NCI-H510A treated with DMSO at 0.1 percent for 48 hours (cell line): ENCODE measurements around the gene SLC37A1.

ENCODE experiments used
- DNase-seq: peaks from one replicate; lab custom pipeline; 2025; lab: John Stamatoyannopoulos, UW

SLC37A1 gene

DNA sequence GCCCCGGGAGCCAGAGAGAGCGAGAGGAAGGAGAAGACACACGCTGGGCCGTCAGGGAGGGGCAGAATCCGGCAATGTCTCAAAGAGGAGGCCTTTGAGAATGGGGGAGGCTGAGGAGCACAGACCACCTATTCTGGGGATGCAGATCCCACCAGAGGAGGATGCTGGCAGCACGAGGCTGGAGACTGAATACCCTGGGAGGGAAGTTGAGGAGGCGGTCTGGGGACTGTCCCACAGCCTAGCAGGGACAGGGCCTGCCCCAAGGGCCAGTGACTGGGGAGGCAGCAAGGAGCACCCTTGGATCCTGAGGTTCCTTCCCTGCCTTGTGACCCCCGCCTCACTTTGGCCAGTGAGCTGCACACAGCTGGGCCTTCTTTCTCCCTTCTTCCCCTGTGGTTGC lies 49.2 kb downstream of the SLC37A1 start:
- DNase-seq, result no peak

DNA sequence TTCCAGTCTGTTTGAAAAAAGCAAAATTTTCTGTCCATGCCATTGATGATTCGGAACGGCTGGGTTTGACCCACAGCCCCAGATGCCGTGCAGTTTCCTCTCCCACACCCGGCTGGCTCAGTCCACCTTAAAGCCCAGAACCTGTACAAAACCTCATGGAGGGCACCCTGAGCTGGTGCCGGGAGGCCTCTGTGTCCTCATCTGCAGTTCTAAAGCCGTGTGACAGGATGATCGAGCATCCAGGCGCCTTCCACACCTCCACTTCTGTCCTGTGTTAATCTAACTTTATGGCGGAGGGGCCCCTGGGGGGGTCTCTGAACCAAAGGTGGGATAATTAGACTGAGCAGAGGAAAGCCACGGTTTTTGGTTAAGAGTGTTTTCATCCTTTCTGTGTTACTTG lies 49.6 kb downstream of the SLC37A1 start:
- DNase-seq, result no peak

DNA sequence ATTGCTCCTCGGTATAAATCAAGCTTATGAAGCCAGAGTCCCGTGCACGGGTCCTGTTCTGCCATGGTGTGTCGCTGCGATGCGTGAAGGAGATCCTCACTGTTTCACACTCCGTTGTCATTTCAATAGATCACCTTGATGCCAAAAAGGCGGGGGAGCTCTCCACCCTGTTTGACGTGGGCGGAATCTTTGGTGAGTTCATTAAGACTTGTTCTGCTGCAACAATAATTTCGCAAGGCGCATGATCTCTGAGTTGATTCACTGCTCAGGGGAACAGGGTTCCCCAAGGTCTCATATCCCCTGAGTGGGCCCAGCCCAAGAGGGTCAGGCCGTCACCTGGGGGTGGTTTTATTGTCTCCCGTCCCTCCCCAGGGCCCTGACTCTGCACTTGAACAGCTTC lies 50.0 kb downstream of the SLC37A1 start:
- no peak for DNase-seq

DNA sequence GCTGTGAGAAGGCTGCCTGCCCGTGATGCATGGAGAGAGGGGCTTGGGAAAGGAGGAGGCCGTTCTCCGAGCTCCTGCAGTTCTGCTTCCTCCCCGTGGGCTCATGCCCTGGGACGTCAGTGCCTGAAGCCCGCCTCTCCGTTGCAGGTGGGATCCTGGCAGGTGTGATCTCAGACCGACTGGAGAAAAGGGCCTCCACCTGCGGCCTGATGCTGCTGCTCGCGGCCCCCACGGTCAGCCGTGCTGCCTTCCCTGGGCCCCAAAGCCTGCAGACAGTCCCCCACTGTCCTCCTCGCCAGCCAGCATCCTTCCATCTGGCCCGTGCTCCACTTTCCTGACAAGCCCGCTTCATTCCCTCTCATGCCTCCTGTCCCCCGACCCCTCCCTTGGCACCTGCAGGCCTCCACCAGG lies 50.9 kb downstream of the SLC37A1 start:
- no peak for DNase-seq

DNA sequence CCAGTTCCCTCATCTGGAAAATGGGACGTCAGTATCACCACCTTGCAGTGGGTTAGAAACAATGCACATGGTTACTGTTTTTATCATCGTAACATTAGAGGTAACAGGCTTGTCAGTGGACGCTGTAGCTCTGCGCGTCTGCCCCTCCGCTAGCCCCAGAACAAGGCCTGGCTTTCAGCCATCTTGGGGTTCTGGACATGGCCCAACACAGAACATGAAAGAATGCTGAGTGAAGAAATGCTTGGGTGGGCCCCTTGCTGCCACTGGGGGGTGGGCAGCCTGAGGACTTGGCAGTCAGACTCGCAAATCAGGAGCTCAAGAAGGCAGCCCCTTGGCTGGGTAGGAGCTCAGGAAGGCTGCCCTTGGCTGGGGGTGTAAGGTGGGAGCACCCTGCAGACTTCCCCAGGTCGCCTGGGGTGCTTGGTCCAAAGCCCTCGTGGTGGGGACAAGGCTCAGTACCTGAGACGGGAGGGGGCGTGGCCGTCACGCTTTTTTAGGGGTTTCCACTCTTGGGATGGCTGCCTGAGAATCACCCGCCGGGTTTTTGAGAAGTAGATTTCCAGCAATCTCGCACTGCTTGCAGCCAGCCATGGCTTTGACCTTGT lies 51.7 kb downstream of the SLC37A1 start:
- no peak for DNase-seq

DNA sequence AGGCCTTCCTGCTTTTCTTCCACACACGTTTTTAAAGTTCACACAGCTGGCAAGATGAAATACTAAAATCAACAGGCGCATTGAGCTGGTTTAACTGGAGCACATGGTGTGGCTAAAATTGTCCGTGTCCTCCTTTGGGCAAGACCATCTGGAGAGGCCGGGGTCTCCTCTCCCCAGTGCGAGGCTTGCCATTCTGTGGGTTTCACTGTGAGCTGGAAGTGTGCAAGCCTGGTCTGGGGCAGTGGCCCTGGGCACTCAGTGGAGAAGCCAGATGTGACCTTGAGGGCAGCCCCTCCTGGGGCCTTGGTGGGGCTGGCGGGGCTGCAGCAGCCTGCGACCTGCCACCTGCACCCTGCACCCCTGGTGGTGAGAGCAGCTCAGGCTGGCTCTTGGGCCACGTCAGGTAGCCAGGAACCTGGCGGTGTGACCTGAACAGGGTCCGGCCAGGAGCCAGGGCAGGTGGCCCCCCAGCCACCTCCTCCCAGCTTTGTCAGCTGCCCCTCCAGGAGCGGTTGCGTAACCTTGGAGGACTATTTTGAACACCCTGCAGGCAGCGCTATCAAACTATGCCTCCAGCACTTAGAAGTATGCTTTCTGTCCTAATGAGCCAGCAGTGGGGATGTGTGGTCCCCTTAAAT lies 52.4 kb downstream of the SLC37A1 start:
- no peak for DNase-seq

DNA sequence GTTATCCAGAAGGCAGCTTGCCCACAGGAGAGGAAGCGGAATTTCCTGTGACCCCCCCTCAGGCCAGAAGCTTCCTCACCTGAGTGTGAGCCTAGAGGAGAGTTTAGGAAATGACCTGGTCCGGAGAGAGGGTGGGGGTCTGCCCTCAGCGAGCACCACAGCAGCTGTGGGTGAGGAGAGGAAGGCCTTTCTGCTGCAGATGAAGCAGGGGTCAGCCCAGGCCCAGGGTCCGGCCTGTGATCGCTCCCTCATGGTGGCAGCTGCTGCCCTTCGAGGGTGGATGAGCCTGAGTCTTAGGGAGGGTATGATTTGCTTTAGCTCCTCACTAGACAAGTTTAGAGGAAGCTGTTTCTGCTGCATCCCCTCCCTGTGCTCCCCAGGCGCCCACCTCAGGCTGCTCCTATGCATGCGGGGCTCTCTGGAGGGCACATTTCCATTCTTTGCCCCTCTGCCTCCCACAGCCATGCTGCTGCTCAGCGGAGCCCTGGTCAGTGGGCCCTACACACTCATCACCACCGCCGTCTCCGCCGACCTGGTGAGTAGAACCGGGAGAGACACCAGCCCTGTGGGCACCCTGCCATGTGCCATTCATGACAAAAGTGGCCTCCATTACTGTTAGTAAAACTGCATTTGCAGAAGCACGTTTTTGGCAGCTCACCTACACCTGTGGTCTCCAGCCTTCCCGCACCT lies 53.0 kb downstream of the SLC37A1 start:
- DNase-seq, result no peak

DNA sequence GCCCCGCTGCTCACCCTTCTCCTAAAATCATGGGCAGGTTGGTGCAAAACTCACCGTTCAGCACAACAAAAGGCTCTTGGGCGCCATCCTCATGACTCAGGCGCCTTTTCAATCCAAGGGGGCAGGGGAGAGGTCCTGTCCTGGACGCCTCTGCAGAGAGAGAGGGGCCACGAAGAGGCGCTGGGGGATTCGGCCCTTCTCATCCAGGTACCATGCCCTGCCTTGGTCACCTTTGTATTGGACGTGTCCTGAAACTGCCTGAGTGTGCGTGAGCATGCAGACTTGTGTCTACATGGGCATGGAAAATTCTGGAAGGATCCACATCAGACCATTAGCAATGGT lies 53.5 kb downstream of the SLC37A1 start:
- DNase-seq, result no peak

DNA sequence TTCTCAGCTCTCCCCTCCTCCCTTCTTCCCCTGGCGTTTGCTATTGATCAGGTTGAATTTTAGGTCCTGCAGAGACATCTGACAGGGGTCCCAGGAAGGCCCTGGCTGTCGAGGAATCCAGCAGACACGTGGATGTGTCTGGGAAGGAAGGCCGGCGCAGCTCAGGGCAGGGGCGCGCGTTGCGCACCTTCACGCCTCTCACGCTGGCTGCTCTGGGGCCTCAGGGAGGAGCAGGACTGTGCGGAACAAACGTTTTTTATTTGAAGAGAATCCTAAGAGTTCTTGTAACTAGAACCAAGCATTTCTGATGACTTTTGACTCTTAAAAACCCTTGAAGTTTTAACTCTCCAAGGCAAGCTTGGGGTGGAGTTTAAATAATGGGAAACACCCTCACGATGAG lies 54.2 kb downstream of the SLC37A1 start:
- no peak for DNase-seq

DNA sequence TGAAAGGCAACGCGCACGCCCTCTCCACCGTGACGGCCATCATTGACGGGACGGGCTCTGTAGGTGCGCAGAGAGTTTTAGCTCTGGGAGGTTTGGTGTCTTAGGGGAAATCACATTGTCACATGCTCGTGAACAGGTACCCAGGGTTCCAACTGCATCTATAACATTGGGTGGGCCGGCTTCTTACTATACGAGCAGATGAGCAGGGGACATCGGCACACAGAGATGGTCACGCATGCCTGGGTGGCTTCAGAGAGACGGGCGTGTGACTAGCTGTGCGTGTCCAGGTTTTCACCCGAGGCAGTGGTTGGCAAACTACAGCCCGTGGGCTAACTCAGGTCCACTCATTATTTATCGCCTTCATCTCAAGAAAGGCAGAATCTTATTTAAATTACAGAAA lies 54.7 kb downstream of the SLC37A1 start:
- no peak for DNase-seq

DNA sequence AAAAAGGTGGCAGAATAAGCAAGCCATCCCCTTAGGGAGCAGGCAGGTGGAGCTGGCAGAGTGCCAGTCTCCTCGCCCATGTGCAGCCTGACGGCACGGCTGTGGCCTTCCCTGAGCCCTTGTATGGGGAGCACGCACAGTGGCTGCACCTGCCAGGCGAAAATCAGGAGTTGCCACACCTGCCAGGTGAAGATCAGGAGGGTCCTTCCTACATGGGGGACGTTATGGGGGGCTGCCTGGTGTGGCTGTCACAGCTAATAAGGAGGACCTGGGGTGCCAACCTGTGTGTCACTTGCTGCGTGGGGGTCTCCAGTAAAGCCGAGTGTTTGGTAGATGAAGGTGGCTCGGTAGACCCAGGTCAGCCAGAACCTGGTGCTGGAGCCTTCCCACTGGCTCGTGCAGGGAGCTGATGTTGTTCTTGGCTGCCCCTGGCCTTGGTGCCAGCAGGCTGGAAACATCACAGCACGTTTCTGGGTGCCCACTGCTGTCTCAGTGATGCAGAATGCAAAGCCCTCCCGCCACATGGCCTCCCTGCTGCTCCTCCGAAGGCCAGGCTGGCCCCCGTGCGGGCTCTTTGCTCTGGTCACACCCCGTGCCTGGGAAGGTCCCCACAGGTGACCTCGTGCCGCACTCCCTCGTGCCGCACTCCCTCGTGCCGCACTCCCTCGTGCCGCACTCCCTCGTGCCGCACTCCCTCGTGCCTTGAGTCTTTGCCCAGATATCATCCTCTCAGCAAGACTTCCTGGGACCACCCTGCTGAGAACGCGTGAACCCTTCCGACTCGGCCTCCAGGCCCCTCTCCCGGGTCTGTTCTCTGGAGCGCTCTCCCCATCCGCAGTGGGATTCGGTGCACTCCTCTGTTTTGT lies 55.4 kb downstream of the SLC37A1 start:
- peak; percentile 56 for DNase-seq

DNA sequence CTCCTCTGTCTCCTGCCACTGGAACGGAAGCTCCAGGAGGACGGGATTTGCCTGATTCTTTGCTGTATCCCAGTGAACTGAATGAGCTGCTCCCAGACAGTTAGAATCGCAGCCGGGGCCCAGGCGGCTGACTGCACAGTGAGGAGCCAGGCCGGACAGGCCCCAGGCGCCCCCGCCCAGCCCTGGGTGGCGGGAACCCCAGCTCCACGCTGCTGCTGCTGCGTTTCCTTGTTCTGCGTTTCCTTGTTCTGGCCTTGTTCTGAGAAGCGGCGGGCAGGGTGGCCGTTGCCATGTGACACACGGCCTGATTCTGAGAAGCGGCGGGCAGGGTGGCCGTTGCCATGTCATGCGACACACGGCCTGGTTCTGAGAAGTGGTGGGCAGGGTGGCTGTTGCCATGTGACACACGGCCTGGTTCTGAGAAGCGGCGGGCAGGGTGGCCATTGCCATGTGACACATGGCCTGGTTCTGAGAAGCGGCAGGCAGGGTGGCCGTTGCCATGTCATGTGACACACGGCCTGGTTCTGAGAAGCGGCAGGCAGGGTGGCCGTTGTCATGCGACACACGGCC lies 56.2 kb downstream of the SLC37A1 start:
- no peak for DNase-seq

DNA sequence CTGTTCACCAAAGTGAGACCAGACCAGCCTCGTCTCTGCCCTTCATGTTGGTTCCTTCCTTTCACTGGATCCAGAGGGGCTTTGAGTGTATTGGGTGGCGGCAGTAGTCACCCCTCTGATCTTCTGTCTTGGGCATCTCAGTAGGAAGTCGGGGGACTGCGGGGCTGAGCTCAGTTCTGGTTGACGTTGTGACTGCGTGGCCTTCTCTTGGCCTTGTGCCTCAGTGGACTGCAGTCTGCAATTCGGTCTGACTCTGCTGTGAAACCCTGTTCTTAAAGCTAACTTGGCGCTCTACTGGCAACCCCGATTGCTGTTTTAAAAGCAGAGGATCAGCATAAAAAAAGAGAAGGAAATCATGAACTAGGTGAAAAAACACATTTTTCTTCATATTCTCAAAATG lies 56.7 kb downstream of the SLC37A1 start:
- DNase-seq, result no peak

DNA sequence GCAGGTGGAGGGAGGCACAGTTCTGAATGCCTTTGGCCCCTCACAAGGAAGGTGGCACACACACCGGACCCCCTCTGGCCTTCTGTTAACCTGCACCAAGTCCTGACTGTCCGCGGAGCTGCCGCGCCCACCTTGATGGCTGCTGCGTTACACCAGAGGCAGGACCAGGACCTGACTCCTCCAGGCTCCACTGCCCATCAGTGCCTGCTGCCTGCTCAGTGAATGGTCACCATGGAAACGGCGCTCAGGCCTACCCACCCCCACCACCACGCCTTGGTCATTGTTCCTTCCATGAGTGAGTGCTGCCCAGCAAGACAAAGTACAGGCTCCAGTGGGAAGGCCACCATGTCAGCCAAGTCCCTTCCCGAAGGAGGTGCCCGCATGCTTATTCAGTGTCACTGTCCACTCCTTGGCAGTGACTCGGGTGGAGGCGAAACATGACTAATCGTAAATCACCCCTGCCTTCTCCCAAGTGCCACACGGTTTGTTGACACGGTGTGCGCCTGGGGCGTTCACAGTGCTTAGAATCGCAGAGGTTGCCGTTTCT lies 57.3 kb downstream of the SLC37A1 start:
- peak; percentile 8 for DNase-seq

DNA sequence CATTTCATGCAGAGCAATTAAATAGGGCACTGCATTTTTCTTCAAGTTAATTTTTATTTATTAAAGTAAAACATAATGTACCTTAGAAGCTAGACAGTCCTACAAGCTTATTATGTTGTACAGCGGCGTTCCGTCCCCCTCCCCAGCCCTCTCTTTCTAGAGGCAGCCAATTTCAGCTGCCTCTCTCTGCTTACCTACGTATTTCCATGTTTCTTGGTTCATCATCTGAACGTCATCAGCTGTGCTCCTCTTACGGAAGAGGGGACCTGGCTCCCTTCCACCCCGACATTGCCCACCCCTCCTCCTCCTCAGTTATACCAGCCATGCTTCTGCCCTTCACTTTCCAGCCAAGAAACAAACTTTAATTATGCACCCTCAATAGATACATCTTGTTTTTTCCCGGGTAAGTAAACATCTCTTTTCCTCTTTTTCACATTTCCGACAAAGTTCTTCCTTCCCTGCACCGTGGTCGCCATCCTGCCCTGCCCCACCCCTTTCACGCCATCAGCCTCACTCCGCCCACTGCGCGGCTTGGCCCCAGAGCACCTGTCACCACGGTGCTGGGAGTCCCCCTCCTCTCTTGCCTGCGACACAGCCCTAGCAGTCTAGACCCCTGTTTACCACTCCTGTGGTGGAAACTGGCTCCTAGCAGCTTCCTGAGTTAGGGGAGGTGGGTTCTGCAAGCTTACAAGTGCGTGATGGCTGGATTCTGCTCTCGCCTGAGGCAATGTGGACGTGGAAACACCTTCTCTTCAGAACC lies 57.9 kb downstream of the SLC37A1 start:
- DNase-seq, result no peak

DNA sequence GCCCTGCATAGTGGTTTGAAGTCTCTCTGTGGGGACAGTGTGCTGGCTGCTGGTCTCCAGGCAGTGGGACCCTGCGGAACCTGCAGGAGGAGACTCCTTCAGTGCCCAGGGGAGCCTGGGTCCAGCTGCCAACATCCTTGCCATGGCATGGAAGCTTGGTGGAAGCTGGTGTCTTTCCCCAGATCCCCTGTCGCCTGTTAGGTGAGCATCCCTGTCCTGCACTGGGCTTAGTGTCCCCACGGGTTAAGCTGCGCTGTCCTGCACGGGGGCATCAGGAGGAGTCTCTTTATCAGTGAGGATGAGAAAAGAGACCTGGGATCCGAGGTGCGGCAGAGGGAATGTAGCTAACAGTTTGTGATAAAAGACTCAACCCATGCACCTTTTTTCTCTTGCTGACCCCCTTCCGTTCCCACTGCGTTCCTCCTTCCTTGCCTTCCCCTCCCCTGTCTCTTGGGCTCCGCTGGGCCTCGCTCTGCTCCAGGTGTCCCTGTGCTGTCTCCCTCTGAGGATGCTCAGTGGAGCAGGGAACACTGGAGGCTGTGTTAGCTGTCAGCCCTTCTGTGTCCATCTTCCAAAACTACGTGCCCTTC lies 59.3 kb downstream of the SLC37A1 start:
- DNase-seq, result no peak

DNA sequence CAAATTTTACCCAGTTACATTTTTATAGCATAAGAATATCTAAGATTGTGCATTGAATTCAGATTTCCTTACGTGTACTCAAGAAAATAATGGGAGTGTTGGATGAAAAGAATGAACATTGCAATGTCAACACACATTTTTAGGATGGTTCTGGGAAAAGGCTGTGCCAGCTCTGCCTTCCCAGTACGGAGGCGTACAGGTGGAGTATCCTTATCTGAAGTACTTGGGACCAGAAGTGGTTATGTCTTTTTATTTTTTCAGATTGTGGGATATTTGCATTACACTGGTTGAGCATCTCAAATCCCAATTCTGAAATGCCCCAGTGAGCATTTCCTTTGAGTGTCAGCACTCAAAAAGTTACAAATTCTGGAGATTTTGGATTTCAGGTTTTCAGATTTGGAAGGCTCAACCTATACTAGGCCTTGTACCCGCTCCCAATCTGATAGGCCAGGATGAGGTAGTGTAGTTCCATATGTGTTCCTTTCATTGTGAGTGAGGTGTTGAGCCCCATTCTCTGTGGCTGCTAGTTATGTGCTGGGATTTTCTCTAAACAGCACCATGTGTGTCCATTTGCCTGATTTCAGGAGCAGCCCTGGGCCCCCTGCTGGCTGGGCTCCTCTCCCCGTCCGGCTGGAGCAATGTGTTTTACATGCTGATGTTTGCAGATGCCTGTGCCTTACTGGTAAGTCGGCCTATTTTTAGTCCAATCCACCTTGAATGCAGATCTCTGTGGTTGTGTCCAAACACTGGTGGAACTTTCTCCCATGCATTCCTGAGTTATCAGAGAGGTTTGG lies 60.8 kb downstream of the SLC37A1 start:
- DNase-seq, result no peak

DNA sequence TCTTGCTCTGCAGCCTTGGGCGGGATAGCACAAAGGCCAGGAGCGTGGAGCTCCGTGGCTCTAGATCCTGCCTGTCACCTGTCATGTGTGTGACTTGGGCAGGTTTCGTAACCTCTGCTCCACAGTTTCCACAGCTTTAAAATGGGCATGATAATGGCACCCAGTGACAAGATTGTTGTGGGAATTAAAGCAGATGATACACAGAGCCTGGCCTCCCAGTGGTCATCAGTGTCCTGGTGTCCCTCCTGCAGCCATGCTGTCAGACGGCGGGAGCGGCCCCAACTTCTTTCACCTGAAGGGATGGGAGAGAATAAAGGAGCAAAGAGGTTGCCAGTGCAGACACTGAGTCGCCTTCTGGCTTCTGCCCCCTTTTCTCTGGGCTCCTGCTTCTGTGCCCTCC lies 61.5 kb downstream of the SLC37A1 start:
- no peak for DNase-seq

DNA sequence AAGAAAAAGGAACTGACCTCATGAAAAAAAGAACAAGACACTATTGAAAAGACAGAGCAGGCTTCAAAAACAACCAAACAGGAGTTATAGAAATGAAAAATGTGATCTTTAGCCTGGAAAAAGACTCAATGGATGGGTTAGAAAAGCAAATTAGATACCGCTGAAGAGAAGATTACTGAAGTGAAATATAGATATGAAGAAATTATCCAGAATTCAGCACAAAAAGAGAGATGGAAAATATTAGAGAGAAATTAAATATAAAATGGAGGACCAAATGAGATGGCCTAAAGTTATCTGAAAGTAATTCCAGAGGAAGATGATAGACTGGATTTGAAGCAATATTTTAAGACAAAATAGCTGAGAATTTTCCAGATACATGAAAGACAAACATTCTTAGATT lies 63.0 kb downstream of the SLC37A1 start:
- DNase-seq, result no peak

DNA sequence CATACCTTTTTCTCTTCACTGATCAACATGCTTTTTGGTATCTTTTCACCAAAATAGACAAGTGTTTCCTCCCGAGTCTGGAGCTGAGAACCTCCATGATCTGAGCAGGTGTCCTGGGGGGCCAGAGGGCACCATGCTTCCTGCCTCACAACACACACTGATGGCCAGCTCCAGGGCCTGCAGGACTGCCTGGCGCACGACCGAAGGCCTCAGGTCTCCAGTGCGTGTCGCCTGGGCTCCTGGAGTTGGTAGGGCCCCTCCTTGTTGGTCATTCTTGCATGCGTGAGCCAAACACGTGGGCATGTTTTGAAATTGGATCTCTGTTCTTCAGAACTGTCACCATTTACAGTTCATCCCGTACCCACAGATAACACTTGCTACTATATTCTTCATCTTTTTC lies 64.4 kb downstream of the SLC37A1 start:
- no peak for DNase-seq
